Ishikawa (cell line): ENCODE measurements around the gene ASB13.

Experiments
- CEBPB ChIP-seq: IDR thresholded peaks from 2 replicates; pipeline ENCODE4 v1.6.1; 2012
- CREB1 ChIP-seq: IDR thresholded peaks from 2 replicates; pipeline ENCODE4 v1.6.1; 2012; ENCODE audit warnings: low read depth
- EGR1 ChIP-seq: IDR thresholded peaks from 2 replicates; pipeline ENCODE4 v1.6.1; 2012
- EP300 ChIP-seq: IDR thresholded peaks from 2 replicates; pipeline ENCODE4 v1.6.1; 2012; ENCODE audit warnings: borderline replicate concordance
- FOXM1 ChIP-seq: IDR thresholded peaks from 2 replicates; pipeline ENCODE4 v1.6.1; 2012; ENCODE audit warnings: low read depth, borderline replicate concordance
- NFIC ChIP-seq: IDR thresholded peaks from 2 replicates; pipeline ENCODE4 v1.6.1; 2012
- RAD21 ChIP-seq: IDR thresholded peaks from 2 replicates; pipeline ENCODE4 v1.6.1; 2012; ENCODE audit warnings: low read depth
- REST ChIP-seq: IDR thresholded peaks from 2 replicates; pipeline ENCODE4 v1.6.1; 2012; ENCODE audit warnings: low read depth, mild to moderate bottlenecking
- TAF1 ChIP-seq: IDR thresholded peaks from 2 replicates; pipeline ENCODE4 v1.6.1; 2012; ENCODE audit warnings: low read depth, mild to moderate bottlenecking
- TCF12 ChIP-seq: IDR thresholded peaks from 2 replicates; pipeline ENCODE4 v1.6.1; 2012; ENCODE audit warnings: low read depth
- TEAD4 ChIP-seq: IDR thresholded peaks from 2 replicates; pipeline ENCODE4 v1.6.1; 2012
- USF1 ChIP-seq: IDR thresholded peaks from 2 replicates; pipeline ENCODE4 v1.6.1; 2012
- YY1 ChIP-seq: IDR thresholded peaks from 2 replicates; pipeline ENCODE4 v1.6.1; 2012; ENCODE audit warnings: low read depth
- ZBTB7A ChIP-seq: IDR thresholded peaks from 2 replicates; pipeline ENCODE4 v1.6.1; 2012; ENCODE audit warnings: low read depth
- TF ChIP-seq, protein P1 (sequence below): IDR thresholded peaks from 2 replicates; pipeline ENCODE4 v1.6.1; 2012

The ASB13 gene

GRCh38 chr10:5619362-5620211, 46.8 kb downstream of the ASB13 start:
- TF ChIP-seq CREB1 (no peak), RAD21 (no peak), ZBTB7A (no peak), TCF12 (no peak), CEBPB (no peak), YY1 (no peak), FOXM1 (no peak), EGR1 (no peak), TAF1 (no peak), REST (no peak), USF1 (no peak), TEAD4 (no peak), EP300 (no peak), NFIC (no peak)
- TF ChIP-seq, protein P1, sequence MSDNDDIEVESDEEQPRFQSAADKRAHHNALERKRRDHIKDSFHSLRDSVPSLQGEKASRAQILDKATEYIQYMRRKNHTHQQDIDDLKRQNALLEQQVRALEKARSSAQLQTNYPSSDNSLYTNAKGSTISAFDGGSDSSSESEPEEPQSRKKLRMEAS, result no peak

- TF ChIP-seq, protein P1, result no peak
- TF ChIP-seq TAF1 (no peak), FOXM1 (no peak), YY1 (no peak), EP300 (no peak), REST (no peak), TEAD4 (no peak), NFIC (no peak), CEBPB (no peak), USF1 (no peak), RAD21 (no peak), ZBTB7A (no peak), EGR1 (no peak), TCF12 (no peak)
Observed at GRCh38 chr10:5618829-5619228, 47.6 kb downstream of the ASB13 start.

DNA sequence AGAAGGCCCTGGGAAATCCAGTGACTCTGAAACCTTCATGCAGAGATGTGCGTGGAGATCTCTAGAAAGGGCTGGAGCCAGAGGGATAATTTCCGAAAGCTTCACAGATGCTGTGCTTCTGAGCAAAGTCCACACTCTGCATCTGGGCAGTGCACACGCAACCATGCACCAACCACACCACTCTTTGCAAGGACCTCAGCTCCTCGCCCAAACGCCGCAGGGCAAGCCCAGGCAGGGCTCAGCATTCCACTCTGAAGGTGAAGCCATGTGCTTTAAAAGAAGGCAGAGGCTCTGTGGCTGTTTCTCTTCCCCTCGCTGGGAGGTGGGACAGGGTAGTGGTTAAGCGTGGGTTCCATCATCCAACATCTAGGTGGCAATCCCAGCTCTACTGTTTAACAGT, 48.4 kb downstream of the ASB13 start:
- TF ChIP-seq CEBPB, result no peak
- TF ChIP-seq ZBTB7A, result no peak
- no peak for TF ChIP-seq USF1
- no peak for TF ChIP-seq TEAD4
- TF ChIP-seq RAD21, result no peak
- TF ChIP-seq TAF1, result no peak
- no peak for TF ChIP-seq EP300
- no peak for TF ChIP-seq YY1
- TF ChIP-seq, protein P1, result no peak
- TF ChIP-seq FOXM1, result no peak
- TF ChIP-seq CREB1, result no peak

DNA sequence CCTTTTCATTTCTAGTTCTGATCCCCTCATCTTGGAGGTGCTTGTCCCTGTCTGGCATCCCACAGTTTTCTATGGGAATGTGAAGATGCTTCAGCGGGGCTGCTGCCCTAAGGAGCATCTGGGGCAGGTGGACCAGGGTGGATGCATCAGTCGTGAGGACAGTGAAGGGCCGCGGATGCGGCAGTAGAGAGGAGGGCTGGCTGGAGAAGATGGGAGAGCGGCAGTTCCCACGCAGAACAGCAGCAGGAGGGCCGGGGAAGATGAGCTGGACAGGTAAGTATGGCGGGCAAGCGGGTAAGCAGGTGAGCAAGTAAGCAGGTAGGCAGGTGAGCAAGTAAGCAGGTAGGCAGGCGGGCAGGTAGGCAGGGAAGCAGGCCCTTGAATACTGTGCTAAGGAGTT, 48.9 kb downstream of the ASB13 start:
- TF ChIP-seq, protein P1, result no peak
- TF ChIP-seq NFIC (no peak), EGR1 (no peak), REST (no peak), CREB1 (no peak), FOXM1 (no peak), TCF12 (no peak), TEAD4 (no peak), YY1 (no peak), CEBPB (no peak), TAF1 (no peak), USF1 (no peak)
